Measurements from ENCODE around the gene ACAN.
A peak's percentile ranks its signal among the peaks of the same experiment; 100 is the strongest.

The ACAN gene

GRCh38 chr15:88880944-88881740, 77.9 kb downstream of the ACAN start:
- no peak for DNase-seq

GRCh38 chr15:88881775-88882174, 78.5 kb downstream of the ACAN start:
- no peak for DNase-seq

DNA sequence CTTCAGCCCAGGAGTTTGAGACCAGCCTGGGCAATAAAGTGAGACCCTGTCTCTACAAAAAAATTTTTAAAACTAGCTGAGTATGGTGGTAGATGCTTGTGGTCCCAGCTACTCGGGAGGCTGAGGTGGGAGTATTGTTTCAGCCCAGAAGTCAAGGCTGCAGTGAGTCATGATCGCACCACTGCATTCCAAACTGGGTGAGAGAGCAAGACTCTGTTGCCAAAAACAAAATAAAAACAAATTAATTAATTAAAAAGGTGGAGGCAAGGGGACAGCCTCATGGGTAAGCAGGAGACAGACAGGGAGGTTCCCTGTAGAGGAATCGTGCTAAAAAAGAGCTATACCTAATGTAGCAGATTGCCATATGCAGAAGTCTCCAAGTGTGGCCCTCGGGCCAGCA, 79.5 kb downstream of the ACAN start:
- DNase-seq, result no peak

DNA sequence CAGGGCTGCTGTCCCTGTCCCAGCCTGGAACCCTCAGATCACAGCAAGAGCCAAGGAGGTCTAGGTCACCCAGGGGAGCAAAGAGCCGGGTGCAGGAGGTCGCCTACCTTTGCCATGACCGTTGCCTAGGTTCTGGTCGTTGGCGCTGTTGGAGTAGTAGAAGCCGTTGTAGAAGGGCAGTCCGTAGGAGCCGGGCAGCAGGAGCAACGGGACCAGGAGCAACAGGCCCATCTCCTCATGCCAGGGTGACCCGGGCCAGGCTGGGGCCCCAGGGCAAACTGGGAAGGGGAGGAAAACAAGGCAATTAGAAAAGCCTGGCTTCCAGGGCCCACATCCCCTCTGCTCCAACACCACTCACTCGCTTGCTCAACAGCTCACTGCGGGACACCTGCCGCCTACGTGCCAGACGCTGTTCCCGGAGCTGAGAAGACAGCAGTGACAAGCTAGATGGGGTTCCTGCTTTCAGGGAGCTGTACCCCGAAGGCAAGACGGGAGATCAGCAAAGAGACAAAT, 83.9 kb downstream of the ACAN start:
- no peak for DNase-seq

- DNase-seq, result no peak
These were observed 85.5 kb downstream of the ACAN start for GRCh38 chr15:88888719-88889118.

DNA sequence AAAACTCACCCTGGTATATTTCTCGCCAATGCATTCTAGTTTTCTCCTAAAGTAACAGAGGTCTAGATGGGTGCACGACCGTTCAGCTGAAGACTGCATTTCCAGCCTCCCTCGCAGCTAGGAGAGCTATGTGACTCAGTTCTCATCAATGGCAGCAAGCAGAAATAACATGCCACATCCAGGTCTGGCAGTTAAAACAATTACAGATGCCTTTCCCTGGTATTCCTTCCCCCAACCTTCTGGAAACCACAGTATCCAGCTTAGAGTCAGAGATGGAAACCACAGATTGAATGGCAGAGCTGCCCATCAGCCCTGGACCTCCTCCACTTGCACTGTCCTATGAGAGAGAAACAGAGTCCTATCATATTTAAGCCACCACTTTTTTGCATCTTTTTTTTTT, 87.3 kb downstream of the ACAN start:
- no peak for DNase-seq

DNA sequence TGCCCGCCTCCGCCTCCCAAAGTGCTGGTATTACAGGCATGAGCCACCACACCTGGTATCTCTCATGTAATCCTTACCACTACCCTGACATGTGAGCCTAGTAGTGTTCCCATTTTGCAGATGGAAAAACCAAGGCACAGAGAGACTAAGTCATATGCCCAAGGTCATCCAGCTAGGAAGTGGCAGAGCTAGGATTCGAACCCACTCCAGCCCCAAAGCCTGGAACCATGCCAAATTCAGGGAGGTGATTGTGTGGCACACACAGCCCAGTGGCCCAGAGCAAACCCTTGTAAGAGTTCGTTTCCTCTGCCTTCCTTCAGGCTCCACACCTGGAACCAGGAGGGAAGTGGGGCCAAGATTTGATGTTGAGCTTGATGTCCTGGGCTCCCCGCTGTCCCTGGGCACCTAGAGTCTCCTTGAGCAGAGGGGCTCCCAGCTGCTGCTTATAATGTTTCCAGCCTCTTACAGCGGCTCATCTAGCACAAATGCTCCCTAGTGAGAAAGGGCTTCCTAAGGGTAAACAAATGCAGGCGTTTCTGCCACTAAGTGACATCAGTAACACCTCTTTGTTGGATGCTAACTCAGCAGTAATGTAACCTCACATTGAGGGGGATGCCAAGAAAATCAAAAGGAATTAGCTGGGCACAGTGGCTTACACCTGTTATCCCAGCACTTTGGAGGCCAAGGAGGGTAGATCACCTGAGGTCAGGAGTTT, 88.5 kb downstream of the ACAN start:
- no peak for DNase-seq

- DNase-seq, result peak; percentile 70
These were observed 91.1 kb downstream of the ACAN start for GRCh38 chr15:88894348-88894818.

GRCh38 chr15:88894819-88895767, 91.9 kb downstream of the ACAN start, which contains the start of gene HAPLN3:
Gene HAPLN3 (minus strand): TSS chr15:88895544. CDS start chr15:88887298, 8,246 bp downstream.
- peak; percentile 54 for DNase-seq

GRCh38 chr15:88896333-88897033, 93.2 kb downstream of the ACAN start:
- no peak for DNase-seq

DNA sequence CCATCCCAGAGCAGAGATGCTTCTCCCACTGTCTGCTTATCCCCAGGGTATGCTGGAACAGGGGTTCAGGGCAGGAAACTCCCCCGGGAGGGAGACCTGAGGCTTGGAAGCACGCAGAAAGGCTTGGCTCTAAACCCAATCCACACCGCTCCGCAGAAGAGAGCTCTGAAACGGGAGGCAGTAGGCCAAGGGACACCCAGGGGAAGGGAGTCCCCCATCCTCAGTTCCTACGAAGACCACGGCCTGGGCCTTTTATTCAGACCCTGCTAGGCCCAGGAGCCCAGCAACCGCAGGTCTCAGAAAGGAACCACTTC, 93.9 kb downstream of the ACAN start:
- DNase-seq, result no peak

DNA sequence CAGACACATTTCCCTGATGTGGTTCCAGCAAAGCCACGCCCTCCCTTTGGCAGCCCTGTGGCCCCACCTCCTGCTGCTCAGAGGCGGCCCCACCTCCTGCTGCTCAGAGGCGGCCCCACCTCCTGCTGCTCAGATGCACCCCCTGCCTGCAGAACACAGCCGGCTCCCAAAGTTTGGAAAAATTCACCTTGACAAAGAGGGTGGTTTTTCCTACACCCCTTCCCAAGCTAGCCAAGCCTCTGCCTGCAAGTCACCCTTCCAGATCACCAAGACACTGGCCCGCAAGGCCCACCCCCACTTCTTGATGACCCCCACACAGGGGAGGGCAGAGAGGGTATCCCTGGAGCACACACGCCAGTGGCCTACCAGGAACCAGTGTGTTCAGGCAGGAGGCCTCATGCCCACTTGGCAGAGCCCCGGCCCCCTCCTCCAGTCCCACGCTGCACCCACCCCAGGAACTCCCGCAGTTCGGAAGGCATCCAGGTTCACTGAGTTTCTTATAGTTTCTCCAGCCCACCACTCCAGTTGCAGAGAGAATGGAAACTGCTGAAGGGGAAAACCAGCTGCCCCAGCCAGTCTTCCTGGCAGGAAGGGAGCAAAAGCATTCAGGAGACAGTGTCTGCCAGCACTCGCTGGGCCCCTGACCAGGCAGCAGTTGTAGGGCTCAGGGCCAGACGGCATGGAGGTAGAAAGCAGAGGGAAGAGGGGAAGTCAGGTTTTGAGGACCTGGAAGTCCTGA, 94.4 kb downstream of the ACAN start:
- peak; percentile 76 for DNase-seq

- DNase-seq, result no peak
These were observed 95.5 kb downstream of the ACAN start for GRCh38 chr15:88898736-88899135.

GRCh38 chr15:88899251-88899650, 96.0 kb downstream of the ACAN start:
- no peak for DNase-seq

DNA sequence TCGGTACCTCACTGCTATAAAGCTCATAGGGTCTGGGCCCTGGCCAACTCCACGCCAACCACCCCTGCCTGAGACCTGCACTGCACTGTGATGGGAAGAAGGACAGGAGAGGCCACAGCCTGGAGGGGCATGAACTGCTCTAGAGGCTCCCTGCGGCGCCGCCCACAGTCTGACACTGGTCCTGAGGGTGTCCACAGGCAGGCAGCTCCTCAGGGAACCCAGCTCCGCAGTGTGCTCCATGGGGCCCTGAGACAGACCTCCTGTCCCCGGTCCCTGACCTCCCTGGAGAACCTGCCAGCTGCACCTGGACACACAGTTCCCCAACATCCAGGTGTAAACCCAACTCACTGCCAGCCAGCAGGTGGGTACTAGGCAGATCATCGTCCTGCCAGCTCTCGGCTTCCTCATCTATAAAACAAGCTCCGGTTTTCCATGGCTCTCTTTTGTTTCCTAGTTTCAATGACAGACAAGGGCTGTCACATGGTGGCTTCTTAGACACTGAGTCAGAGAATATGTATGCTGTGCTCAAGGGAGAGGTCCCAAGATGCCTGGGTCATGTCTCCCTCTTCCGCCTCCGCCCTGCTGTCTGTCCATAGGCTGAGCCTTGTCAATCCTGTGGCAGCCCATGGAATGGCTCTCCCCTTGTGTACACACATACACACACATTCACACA, 97.2 kb downstream of the ACAN start:
- no peak for DNase-seq

DNA sequence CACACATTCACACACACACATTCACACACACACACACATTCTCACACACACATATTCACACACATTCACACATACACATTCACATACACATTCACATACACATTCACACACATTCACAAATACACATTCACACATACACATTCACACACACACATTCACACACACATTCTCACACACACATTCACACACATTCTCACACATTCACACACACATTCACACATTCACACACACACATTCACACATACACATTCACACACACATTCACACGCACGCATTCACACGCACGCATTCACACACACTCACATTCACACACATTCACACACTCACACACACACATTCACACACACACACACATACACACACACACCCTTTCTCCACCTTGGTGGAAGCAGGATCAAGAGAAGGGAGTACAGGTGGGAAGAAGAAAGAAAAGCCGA, 97.8 kb downstream of the ACAN start:
- DNase-seq, result no peak

- DNase-seq, result no peak
These were observed 98.4 kb downstream of the ACAN start for GRCh38 chr15:88901508-88902220.

GRCh38 chr15:88902221-88902835, 99.1 kb downstream of the ACAN start:
- DNase-seq, result no peak

DNA sequence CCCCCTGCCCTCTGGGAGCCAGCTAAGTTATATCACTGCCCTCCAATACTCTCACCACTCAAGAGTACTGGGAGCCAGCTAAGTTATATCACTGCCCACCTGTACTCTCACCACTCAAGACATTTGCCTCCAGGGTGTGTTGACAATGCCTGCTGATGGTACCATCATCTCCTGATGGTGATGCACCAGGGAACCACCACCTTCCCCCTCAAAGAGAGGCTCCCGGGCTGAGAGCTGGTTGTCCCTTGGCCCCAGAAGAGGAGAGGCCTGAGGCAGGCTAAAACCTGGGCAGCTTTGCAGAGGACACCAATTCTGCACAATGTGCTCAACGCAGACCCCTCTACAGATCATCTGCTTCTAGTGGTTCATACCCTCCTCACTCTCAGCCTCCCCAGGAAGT, 99.6 kb downstream of the ACAN start:
- DNase-seq, result no peak

- DNase-seq, result no peak
These were observed 101.0 kb downstream of the ACAN start for GRCh38 chr15:88904257-88904623.

All from eye (tissue), 1 donor.